MCF 10A (cell line): Measurements from ENCODE around the gene LRPAP1. TPM values are rescaled to one million over a fixed set of nuclear protein-coding genes. Genes with fewer than 3 reads are reported as not detected.

ENCODE experiments used
- BruUV-seq: library from RNA; stranded (reverse); fragments of 400-500 nt; replicated peaks from 2 replicates; lab custom pipeline; 2021; lab: Mats Ljungman, UMichigan
- CTCF ChIA-PET: fragments of 300-600 bp; sonication (Branson Sonifier 250); formaldehyde crosslinking; extraction: SDS; loops from one replicate; lab custom pipeline; 2021; ENCODE audit warnings: antibody characterized with exemption, inconsistent platforms; lab: Yijun Ruan, JAX
- POLR2A ChIA-PET: fragments of 300-600, 350-650 bp; sonication (Branson Sonifier 250); formaldehyde crosslinking; extraction: SDS; loops from one replicate; lab custom pipeline; 2020; ENCODE audit warnings: antibody characterized with exemption, inconsistent platforms; lab: Yijun Ruan, JAX
- DNase-seq: peaks from one replicate; pipeline ENCODE4 v3.0.0-alpha.2; 2018; ENCODE audit not compliant: unreplicated experiment
- H3K27ac Mint-ChIP-seq: one replicate; pipeline ENCODE4 v1.8.0; 2022; ENCODE audit warnings: mild to moderate bottlenecking, low read depth, mixed read lengths; ENCODE audit not compliant: unreplicated experiment
- H3K27me3 Mint-ChIP-seq: one replicate; pipeline ENCODE4 v1.8.0; 2022; ENCODE audit warnings: mixed read lengths; ENCODE audit not compliant: insufficient read depth, unreplicated experiment
- H3K36me3 Mint-ChIP-seq: one replicate; pipeline ENCODE4 v1.8.0; 2022; ENCODE audit warnings: mild to moderate bottlenecking, moderate library complexity, mixed read lengths; ENCODE audit not compliant: insufficient read depth, unreplicated experiment
- H3K4me1 Mint-ChIP-seq: one replicate; pipeline ENCODE4 v1.8.0; 2022; ENCODE audit warnings: mixed read lengths; ENCODE audit not compliant: insufficient read depth, unreplicated experiment
- H3K4me3 Mint-ChIP-seq: one replicate; pipeline ENCODE4 v1.8.0; 2022; ENCODE audit warnings: mild to moderate bottlenecking, moderate library complexity, mixed read lengths; ENCODE audit not compliant: unreplicated experiment
- H3K9me3 Mint-ChIP-seq: one replicate; pipeline ENCODE4 v1.8.0; 2022; ENCODE audit warnings: mixed read lengths; ENCODE audit not compliant: unreplicated experiment
- CTCF ChIP-seq: fragments of 200-600 bp; IDR thresholded peaks from one replicate; pipeline ENCODE4 v1.8.0; 2022; ENCODE audit warnings: antibody characterized with exemption, mild to moderate bottlenecking; ENCODE audit not compliant: unreplicated experiment
- intact Hi-C: fragments of 100-400 bp; cut with micrococcal nuclease; formaldehyde crosslinking; loops from 2 replicates; pipeline ENCODE4 v1.14.1; 2022
- total RNA-seq: library from RNA; stranded (reverse); gene quantifications from 2 replicates; pipeline ENCODE4 v1.2.3, GENCODE V29; 2022

Gene LRPAP1
- total RNA-seq, 1 experiment from 2014 or later: 93.6 TPM

- Mint-ChIP-seq H3K27me3 (no peaks in the 10 kb centered on the region), H3K9me3 (no peaks in the 10 kb centered on the region), H3K27ac (no peak overlapping the region), H3K4me1 (no peaks in the 10 kb centered on the region), H3K4me3 (no peak overlapping the region), H3K36me3 (peaks cover 80% of the 10 kb centered on the region)
- BruUV-seq: no TSS peak
- POLR2A ChIA-PET: no interaction called here
- intact Hi-C loops: no loop called here
- DNase-seq: no peak
- CTCF ChIA-PET: interaction anchor here (0.6 kb wide), 1 partner anchor 874 kb away, joined by 3 read pairs; no protein-coding TSS in a partner anchor
- TF ChIP-seq CTCF: no peak
Measured at GRCh38 chr4:3510481-3510880, 21.7 kb downstream of the LRPAP1 start.

- no peaks in the 10 kb centered on the region for H3K9me3 Mint-ChIP-seq
- intact Hi-C loops: no loop called here
Measured at GRCh38 chr4:3508542-3508941, 23.7 kb downstream of the LRPAP1 start.

GRCh38 chr4:3505231-3505630 lies 27.0 kb downstream of the LRPAP1 start:
- H3K9me3 Mint-ChIP-seq: no peaks in the 10 kb centered on the region
- H3K36me3 Mint-ChIP-seq: peaks cover 67% of the 10 kb centered on the region
- no peaks in the 10 kb centered on the region for H3K27me3 Mint-ChIP-seq
- POLR2A ChIA-PET: interaction anchor here (1.5 kb wide), 1 partner anchor 9 kb away, joined by 4 read pairs; no protein-coding TSS in a partner anchor
- intact Hi-C loops: no loop called here
- no peak for TF ChIP-seq CTCF
- H3K4me1 Mint-ChIP-seq: no peaks in the 10 kb centered on the region
- CTCF ChIA-PET: interaction anchor here (0.6 to 3.4 kb wide), 4 partner anchors 9 to 75 kb away, joined by 3 to 15 read pairs (median 6); no protein-coding TSS in a partner anchor
- H3K4me3 Mint-ChIP-seq: no peak overlapping the region
- H3K27ac Mint-ChIP-seq: no peak overlapping the region
- no peak for DNase-seq
- no TSS peak for BruUV-seq

More at GRCh38 chr4:3508542-3508941, 23.7 kb downstream of the LRPAP1 start:
- Mint-ChIP-seq H3K36me3 (peaks cover 78% of the 10 kb centered on the region), H3K27me3 (no peaks in the 10 kb centered on the region), H3K27ac (no peak overlapping the region), H3K4me3 (no peak overlapping the region), H3K4me1 (no peaks in the 10 kb centered on the region)
- ChIA-PET POLR2A (no interaction called here), CTCF (no interaction called here)
- no peak for DNase-seq
- no peak for TF ChIP-seq CTCF
- BruUV-seq: no TSS peak

- ChIA-PET POLR2A (interaction anchor here (1.5 kb wide), 1 partner anchor 11 kb away, joined by 4 read pairs; no protein-coding TSS in a partner anchor), CTCF (interaction anchor here (0.6 to 3.4 kb wide), 3 partner anchors 11 to 60 kb away, joined by 3 to 15 read pairs (median 9); no protein-coding TSS in a partner anchor)
- H3K9me3 Mint-ChIP-seq: no peaks in the 10 kb centered on the region
- H3K4me3 Mint-ChIP-seq: no peak overlapping the region
- H3K4me1 Mint-ChIP-seq: no peaks in the 10 kb centered on the region
- H3K27ac Mint-ChIP-seq: no peak overlapping the region
- no peaks in the 10 kb centered on the region for H3K27me3 Mint-ChIP-seq
- TF ChIP-seq CTCF: no peak
- BruUV-seq: no TSS peak
- peaks cover 58% of the 10 kb centered on the region for H3K36me3 Mint-ChIP-seq
- no peak for DNase-seq
- intact Hi-C loops: no loop called here
Measured at GRCh38 chr4:3502941-3503936, 29.0 kb downstream of the LRPAP1 start.
